AG04450 (cell line): ENCODE results near the gene C9orf40. TPM values are rescaled to one million over a fixed set of nuclear protein-coding genes. Genes with fewer than 3 reads are reported as not detected.
A peak's percentile ranks its signal among the peaks of the same experiment; 100 is the strongest.

Experiments
- CTCF ChIA-PET: fragments of 300-600, 350-600 bp; formaldehyde crosslinking; extraction: SDS; loops from one replicate; lab custom pipeline; 2022; ENCODE audit warnings: antibody characterized with exemption, inconsistent platforms; lab: Charles Lee
- POLR2A ChIA-PET: fragments of 350-600 bp; formaldehyde crosslinking; extraction: SDS; loops from one replicate; lab custom pipeline; 2021; ENCODE audit warnings: antibody characterized with exemption, inconsistent platforms; lab: Yijun Ruan, JAX
- DNase-seq: peaks from one replicate; pipeline ENCODE4 v3.0.0-alpha.2; 2011; ENCODE audit warnings: low read depth, low spot score
- H3K27ac ChIP-seq: one replicate; pipeline ENCODE4 v1.5.1; 2012; ENCODE audit warnings: low read depth, low read length, control low read depth
- H3K27me3 ChIP-seq: one replicate; pipeline ENCODE4 v1.6.0; 2012; ENCODE audit warnings: low read length; ENCODE audit not compliant: control insufficient read depth, insufficient read depth
- H3K4me3 ChIP-seq: 2 replicates; pipeline ENCODE4 v1.5.1; 2011; ENCODE audit warnings: mild to moderate bottlenecking, low read depth, low read length, control low read depth
- H3K9me3 ChIP-seq: 2 replicates; pipeline ENCODE4 v1.5.1; 2012; ENCODE audit warnings: low read length; ENCODE audit not compliant: control insufficient read depth, insufficient read depth
- CTCF ChIP-seq: IDR thresholded peaks from 2 replicates; pipeline ENCODE4 v1.5.1; 2011; ENCODE audit warnings: low read depth, low read length, control low read depth, inconsistent platforms
- polyA plus RNA-seq: library from polyadenylated mRNA; depleted of rRNA; stranded (reverse); fragments of >200 nt; gene quantifications from 2 replicates; pipeline ENCODE4 v1.2.3, GENCODE V29; 2011

The C9orf40 gene
- polyA plus RNA-seq, 1 experiment: 2.3 TPM

GRCh38 chr9:74973714-74974113 lies 21.0 kb upstream of the C9orf40 start:
- CTCF ChIA-PET: interaction anchor here (0.9 to 1.4 kb wide), 2 partner anchors 21 to 196 kb away, joined by 6 to 9 read pairs; partner anchors contain the start of gene C9orf40
- no peak for DNase-seq
- no peaks in the 10 kb centered on the region for H3K9me3 ChIP-seq
- TF ChIP-seq CTCF: no peak
- no peak overlapping the region for H3K4me3 ChIP-seq
- POLR2A ChIA-PET: no interaction called here
- H3K27me3 ChIP-seq: no peaks in the 10 kb centered on the region
- no peak overlapping the region for H3K27ac ChIP-seq

- Histone ChIP-seq H3K4me3 (no peak overlapping the region), H3K9me3 (peaks cover 4% of the 10 kb centered on the region; the same call in 1 of the 2 replicates), H3K27me3 (no peaks in the 10 kb centered on the region), H3K27ac (no peak overlapping the region)
- no peak for TF ChIP-seq CTCF
- ChIA-PET CTCF (interaction anchor here (0.9 to 4.7 kb wide), 3 partner anchors 11 to 187 kb away, joined by 3 to 23 read pairs (median 4); partner anchors contain the start of gene C9orf40), POLR2A (no interaction called here)
- DNase-seq: no peak
Measured at GRCh38 chr9:74963056-74963455, 10.3 kb upstream of the C9orf40 start.

GRCh38 chr9:74961496-74961895 lies 8.8 kb upstream of the C9orf40 start:
- H3K4me3 ChIP-seq: no peak overlapping the region
- DNase-seq: no peak
- no peaks in the 10 kb centered on the region for H3K27me3 ChIP-seq
- POLR2A ChIA-PET: no interaction called here
- no peak overlapping the region for H3K27ac ChIP-seq
- peaks cover 4% of the 10 kb centered on the region; the same call in 1 of the 2 replicates for H3K9me3 ChIP-seq
- CTCF ChIA-PET: interaction anchor here (0.7 to 4.7 kb wide), 4 partner anchors 9 to 189 kb away, joined by 3 to 23 read pairs (median 4); partner anchors contain the start of gene C9orf40
- TF ChIP-seq CTCF: no peak

- ChIA-PET POLR2A (no interaction called here), CTCF (interaction anchor here (1.0 to 4.7 kb wide), 2 partner anchors 8 to 187 kb away, joined by 3 to 23 read pairs; partner anchors contain the start of gene C9orf40)
- Histone ChIP-seq H3K27ac (no peak overlapping the region), H3K27me3 (no peaks in the 10 kb centered on the region), H3K9me3 (peaks cover 4% of the 10 kb centered on the region; the same call in 1 of the 2 replicates), H3K4me3 (no peak overlapping the region)
- no peak for TF ChIP-seq CTCF
- DNase-seq: peak; percentile 20
Measured at GRCh38 chr9:74960561-74960960, 7.8 kb upstream of the C9orf40 start.

GRCh38 chr9:74958587-74958986 lies 5.9 kb upstream of the C9orf40 start:
- no peak overlapping the region for H3K4me3 ChIP-seq
- CTCF ChIA-PET: no interaction called here
- TF ChIP-seq CTCF: no peak
- no peak overlapping the region for H3K27ac ChIP-seq
- H3K9me3 ChIP-seq: peaks cover 4% of the 10 kb centered on the region; the same call in 1 of the 2 replicates
- DNase-seq: no peak
- POLR2A ChIA-PET: no interaction called here
- no peaks in the 10 kb centered on the region for H3K27me3 ChIP-seq
